Head of caudate nucleus (tissue), 42 donors: ENCODE data around the gene GMPS.
A peak's percentile ranks its signal among the peaks of the same experiment; 100 is the strongest.
"Not testable (repeated sequence)": the region's sequence is repeated elsewhere in the genome, so short reads cannot be mapped to it uniquely, and the experiment has no call there.

ENCODE experiments used
- DNase-seq, 42 donors: peaks; one replicate each; pipeline versions ENCODE4 v3.0.0 to v3.0.0-alpha.2; 2020 to 2021; ENCODE audit warnings: mixed read lengths in 7 of 42
- intact Hi-C: fragments of 100-400 bp; cut with DNase I; formaldehyde crosslinking; loops from one replicate; pipeline ENCODE4 v1.15.0; 2022

Gene GMPS

DNA sequence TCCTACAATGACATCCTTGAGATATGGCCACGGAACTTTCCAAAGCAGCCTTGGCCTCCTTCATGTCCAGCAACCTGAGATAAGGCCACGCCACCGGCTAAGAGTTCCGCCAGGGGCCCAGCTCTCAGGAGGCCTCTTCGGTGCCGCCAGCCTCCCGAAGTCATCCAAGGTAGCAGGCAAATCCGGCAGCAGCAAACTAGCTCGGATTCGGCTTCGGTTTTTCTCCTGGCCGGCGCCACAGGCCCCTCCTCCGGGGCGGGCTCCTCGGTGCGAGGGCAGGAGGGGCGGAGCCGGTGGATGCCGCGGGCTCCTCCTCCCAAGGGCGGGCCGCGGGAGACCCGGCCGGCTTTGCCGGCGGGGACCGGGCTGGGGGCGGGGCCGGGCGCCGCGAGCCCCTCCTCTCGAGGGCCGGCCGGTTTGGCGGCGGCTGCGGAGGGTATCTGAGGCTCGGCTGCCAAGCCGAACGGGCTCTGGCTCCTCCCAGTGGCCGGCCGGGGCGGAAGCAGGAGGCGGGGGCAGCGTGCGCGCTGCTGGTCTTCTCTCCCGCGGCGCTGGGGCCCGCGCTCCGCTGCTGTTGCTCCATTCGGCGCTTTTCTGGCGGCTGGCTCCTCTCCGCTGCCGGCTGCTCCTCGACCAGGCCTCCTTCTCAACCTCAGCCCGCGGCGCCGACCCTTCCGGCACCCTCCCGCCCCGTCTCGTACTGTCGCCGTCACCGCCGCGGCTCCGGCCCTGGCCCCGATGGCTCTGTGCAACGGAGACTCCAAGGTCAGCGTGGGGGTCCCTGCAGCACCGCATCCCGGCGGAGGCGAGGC is at the start of gene GMPS:
TSS of gene GMPS (plus strand) at position 518 of the 812 bp plus-strand sequence. CDS start at position 739, 221 bp downstream.
- DNase-seq = peak; percentile 81 to 98 (median 95)
- intact Hi-C loops = loop anchor here (2.0 to 10.0 kb wide), 2 partner anchors 16 to 1546 kb away; partner anchors contain the start of genes DHX36 and SLC33A1

DNA sequence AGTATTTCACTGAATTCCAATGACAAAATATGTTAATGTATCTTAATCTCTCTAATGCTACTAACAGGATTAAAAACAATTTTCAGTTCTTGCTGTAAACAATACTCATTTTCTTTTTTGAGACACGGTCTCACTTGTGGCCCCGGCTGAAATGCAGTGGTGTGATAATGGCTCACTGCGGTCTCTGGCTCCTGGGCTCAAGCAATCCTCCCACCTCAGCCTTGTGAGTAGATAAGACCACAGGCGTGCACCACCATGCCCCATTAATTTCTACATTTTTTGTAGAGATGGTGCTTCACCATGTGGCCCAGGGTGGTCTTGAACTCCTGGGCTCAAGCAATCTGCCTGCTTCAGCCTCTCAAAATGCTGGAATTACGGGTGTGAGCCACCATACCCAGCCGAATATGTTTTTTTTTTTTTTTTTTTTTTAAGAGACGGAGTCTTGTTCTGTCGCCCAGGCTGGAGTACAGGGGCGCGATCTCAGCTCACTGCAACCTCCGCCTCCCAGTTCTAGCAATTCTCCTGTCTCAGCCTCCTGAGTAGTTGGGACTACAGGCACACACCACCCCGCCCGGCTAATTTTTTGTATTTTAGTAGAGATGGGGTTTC is 41.9 kb upstream of the GMPS start:
- DNase-seq, intact Hi-C loops: not testable (repeated sequence)

DNA sequence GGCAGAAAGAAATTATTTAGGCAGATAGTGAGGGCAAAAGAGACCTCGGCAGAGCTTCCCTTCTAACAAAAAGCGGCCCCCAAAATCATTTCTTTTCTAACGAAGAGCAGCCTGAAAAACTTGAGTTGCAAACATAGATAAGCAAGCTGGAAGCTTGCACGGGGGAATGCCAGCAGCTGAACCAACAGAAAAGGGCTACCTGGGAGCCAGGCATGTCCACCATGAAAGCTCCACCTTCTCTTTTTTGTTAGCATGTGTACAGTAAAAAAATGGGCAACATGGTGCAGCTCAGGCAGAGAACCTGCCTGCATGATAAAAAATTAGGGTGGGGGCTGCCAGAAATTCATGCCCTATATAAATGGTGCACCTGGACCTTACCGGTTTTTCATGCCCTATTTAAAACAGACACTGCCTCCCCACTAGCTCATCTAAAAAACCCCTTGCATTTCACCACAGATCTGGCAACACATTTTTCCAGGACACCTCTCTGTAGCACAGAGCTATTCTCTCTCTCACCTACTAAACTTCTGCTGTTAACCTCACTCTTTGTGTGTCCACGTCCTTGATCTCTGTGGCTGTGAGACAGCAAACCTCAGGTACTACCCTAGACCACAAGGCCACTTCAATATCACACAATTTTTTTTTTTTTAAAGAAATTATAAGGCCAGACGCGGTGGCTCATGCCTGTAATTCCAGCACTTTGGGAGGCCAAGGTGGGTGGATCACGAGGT is 34.9 kb upstream of the GMPS start:
- DNase-seq = no peak
- intact Hi-C loops = no loop called here

DNA sequence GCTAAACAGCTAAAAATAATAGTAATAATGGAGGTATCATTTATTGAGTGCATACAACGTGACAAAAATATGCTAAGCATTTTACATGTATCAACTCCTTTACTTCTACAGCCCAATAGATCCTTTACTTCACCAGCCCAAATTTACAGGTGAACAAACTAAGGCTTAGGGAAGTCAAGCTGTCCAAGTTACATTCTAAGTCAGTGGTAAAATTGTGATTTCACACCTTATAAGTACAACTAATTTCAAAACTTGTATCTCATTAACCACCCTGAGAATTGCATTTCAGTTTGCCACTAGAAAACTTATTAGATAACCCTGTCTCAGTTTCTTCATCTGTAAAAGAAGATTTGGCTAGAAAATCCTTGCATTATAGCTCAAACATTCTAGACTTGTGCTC is 26.9 kb upstream of the GMPS start:
- DNase-seq = no peak
- intact Hi-C loops = no loop called here

DNA sequence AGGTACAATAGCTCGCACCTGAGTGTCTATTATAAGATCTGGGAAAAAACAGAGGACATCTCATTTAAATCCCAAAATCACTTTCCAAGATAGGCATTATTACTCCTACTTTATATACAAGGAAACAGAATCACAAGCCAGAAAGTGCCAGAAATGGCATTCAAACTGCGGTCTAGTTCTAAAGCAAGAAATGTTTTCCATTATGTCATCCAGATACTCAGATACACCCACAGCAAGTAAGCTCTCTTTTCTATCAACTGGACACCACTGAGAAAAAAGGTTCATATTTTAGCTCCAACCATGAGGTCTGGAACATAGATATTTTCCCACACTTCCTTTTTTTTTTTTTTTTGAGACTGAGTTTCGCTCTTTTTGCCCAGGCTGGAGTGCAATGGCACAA is 24.3 kb upstream of the GMPS start:
- no peak for DNase-seq
- intact Hi-C loops = no loop called here

DNA sequence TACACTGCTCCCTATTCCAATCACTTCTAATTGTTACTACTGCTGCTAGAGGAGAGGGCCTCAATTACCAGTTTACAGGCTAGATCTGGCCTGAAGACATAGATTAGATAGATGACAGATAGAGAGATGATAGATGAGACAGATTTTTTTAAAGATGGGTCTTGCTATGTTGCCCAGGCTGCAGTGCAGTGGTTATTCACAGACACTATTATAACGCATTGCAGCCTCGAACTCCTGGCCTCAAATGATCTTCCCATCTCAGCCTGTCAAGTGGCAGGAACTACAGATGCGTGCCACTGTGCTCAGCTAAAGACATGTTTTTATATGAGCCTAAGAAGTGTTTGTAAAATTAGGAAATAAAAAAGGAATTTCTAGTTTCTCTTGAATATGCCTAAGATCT is 22.5 kb upstream of the GMPS start:
- DNase-seq = no peak
- intact Hi-C loops = no loop called here

DNA sequence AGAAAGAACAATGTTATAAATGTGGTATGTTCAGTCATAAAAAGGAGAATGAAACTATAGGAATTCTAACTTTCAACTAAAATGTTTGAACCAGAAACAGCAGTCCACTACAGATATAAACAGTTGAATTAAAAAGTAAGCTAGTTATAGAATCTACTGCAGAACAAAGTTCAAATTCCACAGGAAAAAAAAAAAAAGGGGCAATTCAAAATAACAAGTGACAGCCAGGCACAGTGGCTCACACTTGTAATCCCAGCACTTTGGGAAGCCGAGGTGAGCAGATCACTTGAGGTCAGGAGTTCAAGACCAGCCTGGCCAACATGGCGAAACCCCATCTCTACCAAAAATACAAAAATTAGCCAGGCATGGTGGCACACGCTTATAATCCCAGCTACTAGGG is 21.0 kb upstream of the GMPS start:
- intact Hi-C loops, DNase-seq: not testable (repeated sequence)

DNA sequence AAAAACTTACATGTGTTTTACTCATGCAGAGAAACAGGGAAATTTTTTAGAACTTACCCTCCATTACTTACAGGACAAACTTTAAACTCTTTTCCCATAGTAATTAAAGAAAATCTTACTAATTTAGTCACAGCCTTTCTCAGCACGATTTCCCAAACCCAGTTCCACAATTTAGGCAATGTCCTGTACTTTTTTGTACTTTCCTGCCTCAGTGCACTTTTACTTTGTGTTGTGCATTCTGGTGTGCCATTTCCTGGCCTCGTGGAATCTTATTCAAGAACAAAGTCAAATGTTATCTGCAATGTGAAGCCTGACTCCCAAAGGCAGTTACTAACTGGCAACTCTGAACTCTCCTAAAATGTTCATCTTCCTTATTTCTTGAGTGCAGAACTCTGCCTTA is 18.1 kb upstream of the GMPS start:
- intact Hi-C loops = loop anchor here (5.0 kb wide), 1 partner anchor 45 kb away; the partner anchor contains the start of gene C3orf33
- DNase-seq = no peak

DNA sequence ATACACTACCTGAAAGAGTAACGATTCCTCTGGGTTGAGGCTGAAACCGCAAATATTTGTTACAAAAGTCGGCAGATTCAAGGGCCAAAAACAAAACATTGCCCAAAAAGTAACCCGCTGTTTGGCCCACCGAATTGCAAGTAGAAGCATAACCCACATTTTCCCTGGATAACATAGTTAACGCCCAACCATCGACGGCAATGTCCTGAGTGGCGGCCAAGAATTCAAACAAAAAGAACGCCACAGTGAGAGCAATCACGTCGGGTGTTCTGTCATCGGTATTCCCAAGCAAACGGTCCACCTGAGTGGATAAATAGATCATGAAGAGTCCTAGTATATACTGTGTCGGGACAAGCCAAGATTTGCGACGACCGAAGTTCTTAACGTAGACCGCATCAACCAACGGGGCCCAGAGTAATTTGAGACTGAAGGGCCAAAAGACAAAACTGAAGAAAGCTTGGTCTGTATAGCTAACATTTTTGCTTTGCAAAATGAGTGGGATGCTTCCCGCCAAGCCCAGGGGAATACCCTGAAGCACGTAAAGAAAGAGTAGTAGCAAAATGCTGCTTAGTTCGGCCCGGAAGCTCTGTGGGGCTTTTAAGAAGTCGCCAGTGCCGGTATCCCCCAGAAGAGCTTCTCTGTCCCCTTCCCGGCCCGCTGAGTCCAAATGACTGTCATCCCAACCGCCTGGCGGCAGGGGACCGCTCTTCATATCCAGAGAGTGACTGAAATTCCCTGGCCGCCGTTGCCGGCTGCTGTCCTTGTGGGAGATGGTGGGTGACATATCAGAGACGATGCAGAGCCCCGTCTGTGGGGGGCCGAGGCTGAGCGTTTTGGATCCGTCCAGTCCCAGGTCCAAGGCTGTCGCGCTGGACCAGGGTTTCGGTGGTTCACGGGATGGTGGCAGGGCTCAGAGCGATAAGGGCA is 17.0 kb upstream of the GMPS start:
- DNase-seq = peak in 14 of 42 donors; percentile 7 to 48 (median 26)
- intact Hi-C loops = loop anchor here (2.0 to 5.0 kb wide), 2 partner anchors 17 to 46 kb away; partner anchors contain the start of genes C3orf33 and GMPS

DNA sequence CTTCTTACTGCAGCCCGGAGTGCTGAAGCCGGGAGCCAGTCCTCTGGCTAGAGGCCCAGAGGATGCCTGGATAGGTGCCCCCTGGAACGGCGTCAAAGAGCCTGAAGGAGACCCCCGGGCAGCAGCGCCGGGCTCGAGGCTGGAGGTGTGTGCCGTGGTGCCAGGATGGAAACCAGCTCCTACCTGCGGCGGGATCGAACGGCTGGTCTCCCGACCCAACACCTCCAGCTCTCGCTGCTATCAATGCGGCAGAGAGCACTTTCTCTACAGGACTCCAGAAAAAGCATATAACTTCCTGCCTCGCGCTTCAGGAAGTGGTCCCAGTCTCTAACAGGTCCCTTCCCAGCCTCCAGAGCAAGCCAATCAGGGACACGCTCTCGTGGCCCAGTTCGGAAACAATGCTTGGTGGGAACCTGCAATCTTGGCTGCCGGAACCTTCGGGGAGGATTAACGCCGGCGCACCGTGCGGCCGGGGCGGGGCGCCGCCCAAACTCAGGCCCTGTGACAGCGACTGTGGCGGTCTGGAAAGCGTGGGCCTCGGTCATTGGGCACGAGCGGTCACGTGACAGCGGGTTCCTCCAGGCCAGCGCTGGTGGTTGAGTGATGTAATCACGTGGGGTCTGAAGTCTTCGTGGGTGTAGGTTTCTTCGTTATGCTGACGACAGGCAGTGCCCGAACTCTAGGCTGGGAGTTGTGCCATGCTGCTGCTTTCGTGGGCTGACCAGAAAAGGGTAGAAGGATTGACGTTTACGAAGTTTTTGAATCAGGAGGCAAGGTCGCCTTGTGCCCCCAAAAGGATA is 16.1 kb upstream of the GMPS start, which contains the start of gene SLC33A1:
TSS of gene SLC33A1 (minus strand) at position 287 of the 800 bp plus-strand sequence. CDS start 430 bp downstream, outside the sequence.
- DNase-seq = peak; percentile 98 to 100 (median 100)
- intact Hi-C loops = loop anchor here (2.0 to 5.0 kb wide), 2 partner anchors 16 to 47 kb away; partner anchors contain the start of genes C3orf33 and GMPS

DNA sequence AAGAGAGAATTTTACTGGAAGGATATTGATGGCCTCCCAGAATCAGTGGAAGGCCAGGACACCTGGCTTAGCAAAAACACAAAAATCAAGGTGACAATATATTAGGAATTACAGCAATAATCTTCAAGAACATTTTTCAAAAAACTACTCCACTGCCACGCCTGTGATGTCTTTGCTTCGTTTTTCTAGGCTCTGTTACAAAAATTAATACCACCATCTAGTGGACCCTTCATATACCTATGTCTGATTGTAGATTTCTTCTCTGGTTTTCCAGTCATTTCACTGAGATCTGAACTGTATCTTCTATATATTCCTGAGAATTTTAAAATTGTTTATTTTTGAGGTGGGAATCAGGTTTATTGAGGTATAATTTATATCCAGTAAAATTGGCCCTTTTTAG is 10.6 kb upstream of the GMPS start:
- intact Hi-C loops = loop anchor here (10.0 kb wide), 1 partner anchor 155 kb away; no protein-coding TSS in a partner anchor

DNA sequence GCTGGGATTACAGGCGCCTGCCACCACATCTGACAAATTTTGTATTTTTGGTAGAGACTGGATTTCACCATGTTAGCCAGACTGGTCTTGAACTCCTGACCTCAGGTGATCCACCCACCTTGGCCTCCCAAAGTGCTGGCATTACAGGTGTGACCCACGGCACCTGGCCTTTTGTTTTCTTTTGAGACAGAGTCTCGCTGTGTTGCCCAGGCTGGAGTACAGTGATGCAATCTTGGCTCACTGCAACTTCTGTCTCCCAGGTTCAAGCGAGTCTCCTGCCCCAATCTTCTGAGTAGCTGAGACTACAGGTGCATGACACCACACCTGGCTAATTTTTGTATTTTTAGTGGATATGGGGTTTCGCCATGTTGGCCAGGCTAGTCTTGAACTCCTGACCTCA is 10.0 kb upstream of the GMPS start:
- intact Hi-C loops = loop anchor here (10.0 kb wide), 1 partner anchor 156 kb away; no protein-coding TSS in a partner anchor
- DNase-seq = not testable (repeated sequence)

More for the DNA sequence above, 10.6 kb upstream of the GMPS start:
- no peak for DNase-seq

DNA sequence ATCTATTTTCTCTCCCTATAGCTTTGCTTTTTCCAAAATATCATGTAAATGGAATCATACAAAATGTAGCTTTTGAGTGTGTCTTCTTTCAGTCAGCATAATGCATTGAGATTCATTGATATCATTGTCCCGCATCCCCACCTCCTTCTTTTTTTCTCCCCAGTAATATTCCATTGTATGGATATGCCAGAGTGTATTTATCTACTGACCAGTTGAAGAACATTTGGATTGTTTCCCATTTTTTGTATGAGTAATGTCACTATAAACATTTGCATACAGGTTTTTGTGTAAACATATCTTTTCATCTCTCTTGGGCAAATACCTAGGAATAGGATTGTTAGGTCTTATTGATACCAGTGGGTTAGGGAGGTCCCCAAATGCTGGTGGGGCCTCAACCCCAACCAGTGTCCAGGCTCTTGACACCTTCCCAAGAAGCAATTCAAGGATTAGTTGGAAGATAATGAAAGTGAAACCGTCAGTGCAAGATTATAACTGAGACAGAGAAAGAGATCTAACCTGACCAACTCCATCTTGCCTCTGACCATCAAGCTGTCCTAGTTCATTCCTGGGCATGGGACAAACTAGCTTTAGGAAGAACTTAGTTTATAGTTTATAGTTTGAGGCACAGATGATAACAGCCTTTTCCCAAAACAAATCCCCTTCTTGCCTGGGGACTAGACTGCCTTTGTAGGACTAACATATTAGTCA is 8.8 kb upstream of the GMPS start:
- intact Hi-C loops = loop anchor here (10.0 kb wide), 1 partner anchor 157 kb away; no protein-coding TSS in a partner anchor
- no peak for DNase-seq

DNA sequence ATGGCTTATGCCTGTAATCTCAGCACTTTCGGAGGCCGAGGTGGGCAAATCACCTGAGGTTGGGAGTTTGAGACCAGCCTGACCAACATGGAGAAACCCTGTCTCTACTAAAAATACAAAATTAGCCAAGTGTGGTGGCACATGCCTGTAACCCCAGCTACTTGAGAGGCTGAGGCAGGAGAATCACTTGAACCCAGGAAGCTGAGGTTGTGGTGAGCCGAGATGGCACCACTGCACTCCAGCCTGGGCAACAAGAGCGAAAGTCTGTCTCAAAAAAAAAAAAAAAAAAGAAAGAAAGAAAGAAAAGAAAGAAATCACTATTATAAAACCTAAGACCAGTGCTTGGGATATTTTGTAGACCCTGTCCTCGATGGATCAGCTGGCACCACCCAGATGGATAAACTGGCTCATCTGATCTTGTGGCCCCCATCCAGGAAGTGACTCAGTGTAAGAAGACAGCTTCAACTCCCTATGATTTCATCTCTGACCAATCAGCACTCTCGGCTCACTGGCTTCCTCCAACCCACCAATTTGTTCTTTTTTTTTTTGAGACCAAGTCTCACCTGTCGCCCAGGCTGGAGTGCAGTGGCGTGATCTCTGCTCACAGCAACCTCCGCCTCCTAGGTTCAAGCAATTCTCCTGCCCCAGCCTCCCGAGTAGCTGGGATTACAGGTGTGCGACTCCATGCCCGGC is 8.0 kb upstream of the GMPS start:
- intact Hi-C loops = loop anchor here (10.0 kb wide), 1 partner anchor 158 kb away; no protein-coding TSS in a partner anchor
- DNase-seq = not testable (repeated sequence)

DNA sequence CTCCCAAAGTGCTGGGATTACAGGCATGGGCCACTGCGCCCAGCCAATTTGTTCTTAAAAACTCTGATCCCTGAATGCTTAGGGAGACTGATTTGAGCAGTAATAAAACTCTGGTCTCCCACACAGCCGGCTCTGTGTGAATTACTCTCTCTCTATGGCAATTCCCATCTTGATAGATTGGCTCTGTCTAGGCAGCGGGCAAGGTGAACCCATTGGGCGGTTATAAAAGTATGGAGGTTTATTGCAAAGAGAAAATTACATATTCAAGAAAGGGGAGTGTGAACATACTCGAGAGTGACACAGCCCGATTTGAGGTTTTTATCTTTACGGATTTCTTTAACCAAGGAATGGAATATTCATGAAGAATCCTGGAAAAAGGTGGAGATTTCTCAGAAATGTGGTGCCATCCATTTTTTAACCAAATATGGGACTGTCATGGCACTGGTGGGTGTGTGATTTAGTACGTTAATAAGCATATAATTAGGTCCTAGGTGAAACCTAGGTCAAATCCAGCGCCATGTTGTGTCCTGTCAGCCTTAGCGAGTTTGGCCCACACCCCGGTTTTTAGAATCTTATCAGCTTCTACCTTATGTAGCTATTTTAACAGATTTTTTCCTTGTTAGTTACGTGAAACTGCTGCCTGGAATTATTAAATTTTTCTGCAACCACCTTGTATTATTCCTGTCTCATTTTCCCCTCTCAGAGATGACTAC is 7.2 kb upstream of the GMPS start:
- intact Hi-C loops = loop anchor here (10.0 kb wide), 1 partner anchor 158 kb away; no protein-coding TSS in a partner anchor
- DNase-seq = no peak
